ENCODE data around the gene CLDN5. TPM values are rescaled to one million over a fixed set of nuclear protein-coding genes. Genes with fewer than 3 reads are reported as not detected.

The CLDN5 gene
- total RNA-seq, 2 donors from 2014 or later, result 0.20 to 0.66 TPM

DNA sequence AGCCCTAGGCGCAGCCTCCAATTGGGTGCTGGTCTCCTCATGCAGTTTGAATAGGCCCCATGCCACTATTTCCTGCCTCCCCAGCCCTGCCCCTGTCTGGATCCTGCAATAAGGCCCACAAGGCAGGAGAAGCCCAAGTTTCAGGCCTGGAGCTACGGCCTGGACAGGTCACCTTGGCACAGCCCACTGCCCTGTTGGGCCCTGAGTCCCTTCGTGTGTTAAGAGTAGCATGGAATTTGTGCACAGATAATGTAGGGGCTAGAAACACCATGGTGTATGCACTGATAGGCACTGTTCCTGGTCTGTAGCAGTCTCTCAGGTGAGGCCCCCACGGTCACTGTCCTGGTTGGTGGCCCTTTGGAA, 24.3 kb downstream of the CLDN5 start:
- no peak overlapping the region for H3K4me3 Mint-ChIP-seq
- H3K27me3 ChIP-seq (ENCODE audit: control insufficient read depth, insufficient read depth, low read length, poor library complexity, severe bottlenecking), result no peaks in the 10 kb centered on the region
- WGBS, 2 experiments (ENCODE audit: insufficient coverage in 1 of 2, insufficient read length in 1 of 2), result 96 to 100% methylated on average over 3 to 4 of the region's 4 CpGs
- H3K27ac ChIP-seq (ENCODE audit: low read depth, low read length), result no peak overlapping the region
- no peaks in the 10 kb centered on the region for H3K4me1 Mint-ChIP-seq
- H3K4me1 ChIP-seq (ENCODE audit: control insufficient read depth, insufficient read depth, low read length), result no peaks in the 10 kb centered on the region
- DNase-seq, result no peak
- H3K27me3 Mint-ChIP-seq (ENCODE audit: insufficient read depth), result no peaks in the 10 kb centered on the region
- H3K4me3 ChIP-seq (ENCODE audit: low read length), result no peak overlapping the region
- TF ChIP-seq CTCF (conservative IDR thresholded peaks at IDR 0.05), result no peak
- H3K27ac Mint-ChIP-seq, result no peak overlapping the region
- H3K36me3 ChIP-seq (ENCODE audit: control insufficient read depth, insufficient read depth, low read length), result peaks cover 31% of the 10 kb centered on the region
- peaks cover 12% of the 10 kb centered on the region for H3K36me3 Mint-ChIP-seq (ENCODE audit: low read depth)
- no peaks in the 10 kb centered on the region for H3K9me3 Mint-ChIP-seq
- no peaks in the 10 kb centered on the region for H3K9me3 ChIP-seq (ENCODE audit: control insufficient read depth, low read length)
- H3K9ac ChIP-seq (ENCODE audit: extremely low read depth, low read length, poor library complexity, severe bottlenecking), result no peak overlapping the region

DNA sequence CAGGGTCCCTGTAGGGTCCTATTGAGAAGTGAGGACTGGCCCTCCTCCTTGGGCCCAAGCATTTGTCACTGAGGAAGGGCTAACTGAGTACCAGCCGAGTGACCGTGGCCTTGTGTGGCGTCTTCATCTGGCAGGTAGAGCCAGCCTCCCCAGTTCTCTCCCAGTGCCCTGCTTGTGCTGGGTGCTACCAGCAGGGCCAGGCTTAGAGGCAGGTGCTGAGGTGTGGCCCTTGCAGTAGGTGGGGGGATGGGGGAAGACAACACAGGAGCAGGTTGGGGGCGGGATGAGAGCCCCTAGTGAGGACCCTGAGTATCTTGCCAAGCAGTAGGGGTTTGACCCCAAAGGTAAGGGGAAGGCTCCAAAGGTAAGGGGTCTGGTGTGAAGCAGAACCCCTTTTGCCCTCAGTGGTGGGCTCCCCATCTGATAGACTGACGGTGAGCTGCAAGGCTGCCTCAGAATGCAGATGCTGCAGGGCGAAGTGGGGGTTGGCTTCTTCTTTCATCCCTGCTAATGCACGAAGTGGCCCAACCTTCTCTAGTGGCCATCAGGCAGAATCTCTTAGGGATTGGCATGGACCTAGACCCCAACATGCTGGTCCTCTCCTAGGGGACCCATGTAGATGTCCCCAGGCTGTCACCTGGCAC, 24.9 kb downstream of the CLDN5 start:
- no peak overlapping the region for H3K4me3 ChIP-seq (ENCODE audit: low read length)
- no peak overlapping the region for H3K27ac Mint-ChIP-seq
- no peaks in the 10 kb centered on the region for H3K27me3 ChIP-seq (ENCODE audit: control insufficient read depth, insufficient read depth, low read length, poor library complexity, severe bottlenecking)
- no peak for TF ChIP-seq CTCF (conservative IDR thresholded peaks at IDR 0.05)
- H3K9me3 ChIP-seq (ENCODE audit: control insufficient read depth, low read length), result no peaks in the 10 kb centered on the region
- H3K27me3 Mint-ChIP-seq (ENCODE audit: insufficient read depth), result no peaks in the 10 kb centered on the region
- no peaks in the 10 kb centered on the region for H3K4me1 ChIP-seq (ENCODE audit: control insufficient read depth, insufficient read depth, low read length)
- no peaks in the 10 kb centered on the region for H3K4me1 Mint-ChIP-seq
- 96 to 97% methylated on average over 5 to 7 of the region's 7 CpGs for WGBS, 2 experiments (ENCODE audit: insufficient coverage in 1 of 2, insufficient read length in 1 of 2)
- DNase-seq, result no peak
- peaks cover 35% of the 10 kb centered on the region for H3K36me3 ChIP-seq (ENCODE audit: control insufficient read depth, insufficient read depth, low read length)
- H3K9ac ChIP-seq (ENCODE audit: extremely low read depth, low read length, poor library complexity, severe bottlenecking), result no peak overlapping the region
- peaks cover 12% of the 10 kb centered on the region for H3K36me3 Mint-ChIP-seq (ENCODE audit: low read depth)
- no peak overlapping the region for H3K27ac ChIP-seq (ENCODE audit: low read depth, low read length)
- no peak overlapping the region for H3K4me3 Mint-ChIP-seq
- no peaks in the 10 kb centered on the region for H3K9me3 Mint-ChIP-seq

DNA sequence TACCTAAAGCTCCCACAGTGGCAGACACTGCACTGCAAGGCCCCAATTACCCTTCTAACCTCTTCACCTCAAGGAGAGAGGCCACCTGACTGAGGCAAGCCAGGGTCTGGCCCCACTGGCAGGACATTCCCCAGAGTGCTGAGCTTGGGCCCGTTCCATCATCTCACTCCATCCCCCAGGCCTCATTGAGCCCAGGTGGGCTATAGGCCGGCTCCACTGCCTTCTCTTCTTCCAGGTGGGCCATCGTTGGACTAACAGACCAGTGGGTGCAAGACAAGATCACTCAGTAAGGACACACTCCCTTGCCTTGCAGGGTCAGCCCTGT, 25.4 kb downstream of the CLDN5 start:
- no peak overlapping the region for H3K27ac Mint-ChIP-seq
- no peaks in the 10 kb centered on the region for H3K9me3 Mint-ChIP-seq
- Histone ChIP-seq H3K4me1 (ENCODE audit: control insufficient read depth, insufficient read depth, low read length) (no peaks in the 10 kb centered on the region), H3K4me3 (ENCODE audit: low read length) (no peak overlapping the region), H3K27ac (ENCODE audit: low read depth, low read length) (no peak overlapping the region), H3K9me3 (ENCODE audit: control insufficient read depth, low read length) (no peaks in the 10 kb centered on the region), H3K36me3 (ENCODE audit: control insufficient read depth, insufficient read depth, low read length) (peaks cover 35% of the 10 kb centered on the region), H3K27me3 (ENCODE audit: control insufficient read depth, insufficient read depth, low read length, poor library complexity, severe bottlenecking) (no peaks in the 10 kb centered on the region), H3K9ac (ENCODE audit: extremely low read depth, low read length, poor library complexity, severe bottlenecking) (no peak overlapping the region)
- H3K36me3 Mint-ChIP-seq (ENCODE audit: low read depth), result peaks cover 12% of the 10 kb centered on the region
- no peaks in the 10 kb centered on the region for H3K27me3 Mint-ChIP-seq (ENCODE audit: insufficient read depth)
- no peak for TF ChIP-seq CTCF (conservative IDR thresholded peaks at IDR 0.05)
- no peaks in the 10 kb centered on the region for H3K4me1 Mint-ChIP-seq
- WGBS, 2 experiments (ENCODE audit: insufficient coverage in 1 of 2, insufficient read length in 1 of 2), result 92% methylated on average over 3 of the region's 3 CpGs; no CpG with 5 or more reads in 1 of the 2 experiments
- no peak for DNase-seq
- H3K4me3 Mint-ChIP-seq, result no peak overlapping the region

Measured in endodermal cell (in vitro differentiated cells).